ENCODE measurements around the gene SEC23A.
"Not testable (repeated sequence)": the region's sequence is repeated elsewhere in the genome, so short reads cannot be mapped to it uniquely, and the experiment has no call there.

The SEC23A gene

GRCh38 chr14:39122330-39123138, 19.5 kb upstream of the SEC23A start:
- in situ Hi-C loops (cut with HindIII; ENCODE audit: low sequenced_read_pairs), result no loop called here
- no peak overlapping the region for H3K4me3 ChIP-seq (ENCODE audit: low read depth, low read length)
- no peak for DNase-seq (ENCODE audit: low read depth, low spot score)
- TF ChIP-seq CTCF (IDR thresholded peaks at IDR 0.05; ENCODE audit: low read depth, low read length), result no peak

- in situ Hi-C loops (cut with HindIII; ENCODE audit: low sequenced_read_pairs), result no loop called here
- peak; percentile 93 for DNase-seq (ENCODE audit: low read depth, low spot score)
- H3K4me3 ChIP-seq (ENCODE audit: low read depth, low read length), result peak within 1 kb of the TSS; percentile 81
- no peak for TF ChIP-seq CTCF (IDR thresholded peaks at IDR 0.05; ENCODE audit: low read depth, low read length)
Observed at GRCh38 chr14:39114073-39114838, 11.2 kb upstream of the SEC23A start, which contains the start of gene GEMIN2. TSS of gene GEMIN2 (plus strand) at chr14:39114323. CDS start at chr14:39114339, 16 bp downstream.

GRCh38 chr14:39113685-39114072, 10.6 kb upstream of the SEC23A start:
- DNase-seq (ENCODE audit: low read depth, low spot score), result no peak
- in situ Hi-C loops (cut with HindIII; ENCODE audit: low sequenced_read_pairs), result no loop called here
- TF ChIP-seq CTCF (IDR thresholded peaks at IDR 0.05; ENCODE audit: low read depth, low read length), result no peak
- peak overlapping the region; percentile 81 for H3K4me3 ChIP-seq (ENCODE audit: low read depth, low read length)

GRCh38 chr14:39109893-39110715, 7.1 kb upstream of the SEC23A start:
- in situ Hi-C loops (cut with HindIII; ENCODE audit: low sequenced_read_pairs), result no loop called here
- DNase-seq (ENCODE audit: low read depth, low spot score), result no peak
- no peak overlapping the region for H3K4me3 ChIP-seq (ENCODE audit: low read depth, low read length)
- TF ChIP-seq CTCF (IDR thresholded peaks at IDR 0.05; ENCODE audit: low read depth, low read length), result no peak

GRCh38 chr14:39108791-39109190, 5.8 kb upstream of the SEC23A start:
- in situ Hi-C loops (cut with HindIII; ENCODE audit: low sequenced_read_pairs), result no loop called here
- no peak for DNase-seq (ENCODE audit: low read depth, low spot score)
- no peak for TF ChIP-seq CTCF (IDR thresholded peaks at IDR 0.05; ENCODE audit: low read depth, low read length)
- H3K4me3 ChIP-seq (ENCODE audit: low read depth, low read length), result no peak overlapping the region

- TF ChIP-seq CTCF (IDR thresholded peaks at IDR 0.05; ENCODE audit: low read depth, low read length), result peak; percentile 42
- in situ Hi-C loops (cut with HindIII; ENCODE audit: low sequenced_read_pairs), result no loop called here
- H3K4me3 ChIP-seq (ENCODE audit: low read depth, low read length), result no peak overlapping the region
- peak; percentile 52 for DNase-seq (ENCODE audit: low read depth, low spot score)
Observed at GRCh38 chr14:39107591-39107996, 4.6 kb upstream of the SEC23A start.

GRCh38 chr14:39104078-39104801, 1.2 kb upstream of the SEC23A start:
- H3K4me3 ChIP-seq (ENCODE audit: low read depth, low read length), result peak overlapping the region; percentile 87
- in situ Hi-C loops (cut with HindIII; ENCODE audit: low sequenced_read_pairs); DNase-seq (ENCODE audit: low read depth, low spot score): not testable (repeated sequence)
